ENCODE results near the gene B2M. TPM values are rescaled to one million over a fixed set of nuclear protein-coding genes. Genes with fewer than 3 reads are reported as not detected.
"Not testable (repeated sequence)": the region's sequence is repeated elsewhere in the genome, so short reads cannot be mapped to it uniquely, and the experiment has no call there.

The B2M gene
- total RNA-seq (2014; rRNA removed) = 1,643 and 2,330 TPM in 2 replicates
- polyA plus RNA-seq (2012) = 1,565 TPM

GRCh38 chr15:44711096-44711742 lies at the start of gene B2M, which contains the start of gene PATL2:
B2M (plus strand) TSS chr15:44711517; CDS start chr15:44711547, 30 bp downstream.
PATL2 (minus strand) TSS chr15:44711323; CDS start chr15:44676490, 34,833 bp downstream.
- peak; percentile 96 for DNase-seq (ENCODE audit: low read depth)

- DNase-seq (ENCODE audit: low read depth) = no peak
These were observed 49.7 kb upstream of the B2M start for GRCh38 chr15:44661576-44661975.

GRCh38 chr15:44662478-44663409 lies 48.6 kb upstream of the B2M start:
- DNase-seq (ENCODE audit: low read depth) = peak; percentile 39

GRCh38 chr15:44663410-44664308 lies 47.7 kb upstream of the B2M start, which contains the start of gene SPG11:
SPG11 (minus strand) TSS chr15:44663662; CDS start chr15:44663647, 15 bp downstream.
- peak; percentile 97 for DNase-seq (ENCODE audit: low read depth)

- no peak for DNase-seq (ENCODE audit: low read depth)
These were observed 44.9 kb upstream of the B2M start for GRCh38 chr15:44666210-44667038.

GRCh38 chr15:44667039-44667360 lies 44.3 kb upstream of the B2M start:
- no peak for DNase-seq (ENCODE audit: low read depth)

- no peak for DNase-seq (ENCODE audit: low read depth)
These were observed 42.4 kb upstream of the B2M start for GRCh38 chr15:44668921-44669320.

- no peak for DNase-seq (ENCODE audit: low read depth)
These were observed 41.0 kb upstream of the B2M start for GRCh38 chr15:44670087-44670950.

GRCh38 chr15:44673639-44674038 lies 37.7 kb upstream of the B2M start:
- DNase-seq (ENCODE audit: low read depth) = no peak

- DNase-seq (ENCODE audit: low read depth) = no peak
These were observed 35.4 kb upstream of the B2M start for GRCh38 chr15:44675911-44676310.

- DNase-seq (ENCODE audit: low read depth) = no peak
These were observed 34.6 kb upstream of the B2M start for GRCh38 chr15:44676676-44677075.

GRCh38 chr15:44682211-44682610 lies 29.1 kb upstream of the B2M start:
- no peak for DNase-seq (ENCODE audit: low read depth)

- DNase-seq (ENCODE audit: low read depth) = peak; percentile 10
These were observed 28.3 kb upstream of the B2M start for GRCh38 chr15:44682809-44683682.

GRCh38 chr15:44689318-44689717 lies 22.0 kb upstream of the B2M start:
- not testable (repeated sequence) for DNase-seq (ENCODE audit: low read depth)

GRCh38 chr15:44690245-44690644 lies 21.1 kb upstream of the B2M start:
- not testable (repeated sequence) for DNase-seq (ENCODE audit: low read depth)

- no peak for DNase-seq (ENCODE audit: low read depth)
These were observed 18.7 kb upstream of the B2M start for GRCh38 chr15:44692659-44693058.

GRCh38 chr15:44694416-44694815 lies 16.9 kb upstream of the B2M start:
- DNase-seq (ENCODE audit: low read depth) = no peak

- DNase-seq (ENCODE audit: low read depth) = no peak
These were observed 16.0 kb upstream of the B2M start for GRCh38 chr15:44695294-44695693.

- DNase-seq (ENCODE audit: low read depth) = no peak
These were observed 14.3 kb upstream of the B2M start for GRCh38 chr15:44697014-44697413.
